GM23338 (cell line): ENCODE results near the gene SLC23A2. TPM values are rescaled to one million over a fixed set of nuclear protein-coding genes. Genes with fewer than 3 reads are reported as not detected.

Experiments
- ATAC-seq: fragments of 200-7000 bp; cut with Tn5 transposase; 3 replicates; pipeline ENCODE4 v1.9.1; 2020
- DNase-seq: peaks from one replicate; pipeline ENCODE4 v3.0.0-alpha.2; 2015; ENCODE audit warnings: low spot score
- H2AFZ ChIP-seq: fragments of 200-600 bp; sonication (generic); 2 replicates; pipeline ENCODE4 v1.8.0; 2016; ENCODE audit warnings: antibody characterized with exemption, mild to moderate bottlenecking, moderate library complexity
- H3F3A ChIP-seq: fragments of 200-600 bp; sonication (generic); replicated peaks from 2 replicates; pipeline ENCODE4 v1.8.0; 2017; ENCODE audit warnings: antibody characterized with exemption, mixed run types, low read depth
- H3K27ac ChIP-seq: fragments of 200-600 bp; sonication (generic); 2 replicates; pipeline ENCODE4 v1.6.1; 2016; ENCODE audit warnings: low read depth
- H3K27me3 ChIP-seq: fragments of 200-600 bp; sonication (generic); 2 replicates; pipeline ENCODE4 v1.8.0; 2016; ENCODE audit warnings: mild to moderate bottlenecking, mixed run types, moderate library complexity; ENCODE audit not compliant: insufficient read depth
- H3K36me3 ChIP-seq: fragments of 200-600 bp; sonication (generic); 2 replicates; pipeline ENCODE4 v1.8.0; 2016; ENCODE audit warnings: mild to moderate bottlenecking; ENCODE audit not compliant: insufficient read depth
- H3K4me1 ChIP-seq: fragments of 200-600 bp; sonication (generic); 2 replicates; pipeline ENCODE4 v1.8.0; 2016; ENCODE audit warnings: mild to moderate bottlenecking, moderate library complexity; ENCODE audit not compliant: insufficient read depth
- H3K4me2 ChIP-seq: fragments of 200-600 bp; sonication (generic); 2 replicates; pipeline ENCODE4 v1.7.1; 2017; ENCODE audit warnings: mixed run types
- H3K4me3 ChIP-seq: fragments of 200-600 bp; sonication (generic); 2 replicates; pipeline ENCODE4 v1.6.1; 2016; ENCODE audit warnings: mixed run types
- H3K79me2 ChIP-seq: fragments of 200-600 bp; sonication (generic); replicated peaks from 2 replicates; pipeline ENCODE4 v1.8.0; 2017; ENCODE audit warnings: mild to moderate bottlenecking; ENCODE audit not compliant: insufficient read depth
- H3K9me2 ChIP-seq: fragments of 200-600 bp; sonication (generic); 2 replicates; pipeline ENCODE4 v1.8.0; 2017; ENCODE audit not compliant: insufficient read depth
- H4K20me1 ChIP-seq: fragments of 200-600 bp; sonication (generic); replicated peaks from 2 replicates; pipeline ENCODE4 v1.8.0; 2017; ENCODE audit warnings: mild to moderate bottlenecking; ENCODE audit not compliant: insufficient read depth
- H3K27ac Mint-ChIP-seq: 2 replicates; pipeline ENCODE4 v1.8.0; 2020; ENCODE audit warnings: inconsistent platforms, mild to moderate bottlenecking, moderate library complexity, mixed read lengths
- H3K27me3 Mint-ChIP-seq: 3 replicates; pipeline ENCODE4 v1.8.0; 2022; ENCODE audit warnings: low read depth, mild to moderate bottlenecking, moderate library complexity, mixed read lengths, inconsistent platforms; ENCODE audit not compliant: insufficient read depth, poor library complexity
- H3K36me3 Mint-ChIP-seq: 3 replicates; pipeline ENCODE4 v1.8.0; 2021; ENCODE audit warnings: low read depth, mild to moderate bottlenecking, inconsistent platforms, moderate library complexity, mixed read lengths
- H3K4me1 Mint-ChIP-seq: 3 replicates; pipeline ENCODE4 v1.8.0; 2020; ENCODE audit warnings: mild to moderate bottlenecking, inconsistent platforms, mixed read lengths
- H3K4me3 Mint-ChIP-seq: 3 replicates; pipeline ENCODE4 v1.8.0; 2021; ENCODE audit warnings: moderate library complexity, mild to moderate bottlenecking, inconsistent platforms, mixed read lengths
- H3K9me3 Mint-ChIP-seq: 3 replicates; pipeline ENCODE4 v1.8.0; 2020; ENCODE audit warnings: moderate library complexity, mild to moderate bottlenecking, inconsistent platforms, mixed read lengths
- CREB1 ChIP-seq: fragments of 250-450 bp; sonication (Bioruptor Pico); IDR thresholded peaks from 2 replicates; pipeline ENCODE4 v1.5.0; 2020; ENCODE audit warnings: low read depth, mild to moderate bottlenecking, moderate library complexity
- EZH2 ChIP-seq: fragments of 200-600 bp; sonication (generic); IDR thresholded peaks from one replicate; pipeline ENCODE4 v1.8.0; 2017; ENCODE audit warnings: antibody characterized with exemption, mild to moderate bottlenecking, low read depth; ENCODE audit not compliant: unreplicated experiment
- JUNB ChIP-seq: IDR thresholded peaks from one replicate; pipeline ENCODE4 v1.6.1; 2016; ENCODE audit warnings: antibody characterized with exemption; ENCODE audit not compliant: unreplicated experiment
- POLR2AphosphoS5 ChIP-seq: IDR thresholded peaks from 2 replicates; pipeline ENCODE4 v1.6.1; 2016; ENCODE audit warnings: antibody characterized with exemption, low read depth
- ZNF462 ChIP-seq: fragments of 250-450 bp; sonication (Bioruptor Pico); IDR thresholded peaks from 2 replicates; pipeline ENCODE4 v1.5.0; 2020; ENCODE audit warnings: mild to moderate bottlenecking, moderate library complexity
- polyA plus RNA-seq: library from polyadenylated mRNA; unstranded; fragments of >200 nt; fragmentation: Nextera tagmentation; extraction: Ambion mirVana; gene quantifications from 2 replicates; pipeline ENCODE4 v1.2.1, GENCODE V29; 2016
- total RNA-seq: library from RNA; depleted of rRNA; stranded (reverse); fragments of >200 nt; shearing (Covaris generic); gene quantifications from 2 replicates; pipeline ENCODE4 v1.2.3, GENCODE V29; 2014
- TF ChIP-seq, protein P1 (sequence below), 2 experiments: fragments of 200-600 bp in 1 of 2; sonication (generic) in 1 of 2; conservative IDR thresholded peaks; 2 replicates each; pipeline versions ENCODE4 v1.5.1 to v1.6.1; 2016 to 2017; ENCODE audit warnings: antibody characterized with exemption in 2 of 2, low read depth in 2 of 2, mild to moderate bottlenecking in 2 of 2, moderate library complexity in 1 of 2

The SLC23A2 gene
- total and polyA plus RNA-seq, 2 experiments from 2014 or later: 4.4 to 20.2 TPM

DNA sequence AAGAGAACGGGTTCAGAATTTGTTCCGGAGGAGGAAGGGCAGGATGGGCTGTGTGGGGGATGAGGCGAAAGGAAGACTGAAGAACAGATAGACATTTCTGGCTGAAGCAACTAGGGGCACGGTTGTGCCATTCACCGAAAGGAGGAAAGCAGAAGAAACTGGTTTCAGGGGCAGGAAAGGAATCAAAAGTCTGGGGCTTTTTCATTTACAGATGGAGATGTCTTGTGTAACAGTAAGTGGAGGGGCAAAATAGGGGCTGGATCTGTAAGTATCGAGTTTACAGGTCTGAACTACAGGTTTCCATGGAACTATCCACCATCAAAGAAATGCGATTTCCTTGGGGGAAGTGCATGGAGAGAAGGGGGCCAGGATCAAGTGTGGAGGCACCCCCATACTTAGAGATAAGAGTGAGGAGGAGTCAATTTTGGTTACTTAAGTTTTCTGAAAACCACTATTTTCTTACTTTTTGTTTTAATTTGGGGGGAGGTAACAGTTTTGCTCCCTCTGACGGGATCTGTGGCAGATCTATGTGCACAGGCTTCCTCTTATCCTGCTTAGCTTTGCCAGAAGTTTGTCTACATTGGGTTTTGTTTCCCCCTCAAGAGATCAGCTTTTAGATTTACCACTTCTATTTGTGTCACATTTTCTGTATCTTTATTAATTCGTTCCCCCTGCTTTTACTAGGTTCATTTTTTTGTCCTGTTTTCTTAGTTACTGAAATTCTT is 120.1 kb downstream of the SLC23A2 start (continued):
- TF ChIP-seq ZNF462 (CRISPR knock-in tag): no peak
- TF ChIP-seq POLR2AphosphoS5: no peak
- TF ChIP-seq EZH2: no peak
- no peak for TF ChIP-seq CREB1 (CRISPR knock-in tag)
- TF ChIP-seq, protein P1, sequence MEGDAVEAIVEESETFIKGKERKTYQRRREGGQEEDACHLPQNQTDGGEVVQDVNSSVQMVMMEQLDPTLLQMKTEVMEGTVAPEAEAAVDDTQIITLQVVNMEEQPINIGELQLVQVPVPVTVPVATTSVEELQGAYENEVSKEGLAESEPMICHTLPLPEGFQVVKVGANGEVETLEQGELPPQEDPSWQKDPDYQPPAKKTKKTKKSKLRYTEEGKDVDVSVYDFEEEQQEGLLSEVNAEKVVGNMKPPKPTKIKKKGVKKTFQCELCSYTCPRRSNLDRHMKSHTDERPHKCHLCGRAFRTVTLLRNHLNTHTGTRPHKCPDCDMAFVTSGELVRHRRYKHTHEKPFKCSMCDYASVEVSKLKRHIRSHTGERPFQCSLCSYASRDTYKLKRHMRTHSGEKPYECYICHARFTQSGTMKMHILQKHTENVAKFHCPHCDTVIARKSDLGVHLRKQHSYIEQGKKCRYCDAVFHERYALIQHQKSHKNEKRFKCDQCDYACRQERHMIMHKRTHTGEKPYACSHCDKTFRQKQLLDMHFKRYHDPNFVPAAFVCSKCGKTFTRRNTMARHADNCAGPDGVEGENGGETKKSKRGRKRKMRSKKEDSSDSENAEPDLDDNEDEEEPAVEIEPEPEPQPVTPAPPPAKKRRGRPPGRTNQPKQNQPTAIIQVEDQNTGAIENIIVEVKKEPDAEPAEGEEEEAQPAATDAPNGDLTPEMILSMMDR (conservative IDR thresholded peaks at IDR 0.05; ENCODE audit: low read depth in 2 of 2): no peak

GRCh38 chr20:4880051-4880450 is 121.3 kb downstream of the SLC23A2 start:
- no peak for DNase-seq
- Histone ChIP-seq H2AFZ (no peak overlapping the region), H3K4me3 (no peak overlapping the region), H3K4me1 (no peaks in the 10 kb centered on the region), H3K9me2 (no peaks in the 10 kb centered on the region), H3K36me3 (no peaks in the 10 kb centered on the region), H4K20me1 (no peaks in the 10 kb centered on the region; the same call in none of the 2 replicates), H3K27ac (no peak overlapping the region), H3F3A (no peaks in the 10 kb centered on the region), H3K4me2 (no peak overlapping the region), H3K27me3 (no peaks in the 10 kb centered on the region), H3K79me2 (no peaks in the 10 kb centered on the region)
- Mint-ChIP-seq H3K36me3 (0 out of 3 replicates have a peak, but pooled peaks cover 3% of the 10 kb centered on the region), H3K9me3 (no peaks in the 10 kb centered on the region), H3K4me1 (peaks cover 6% of the 10 kb centered on the region; the same call in 2 of the 3 replicates), H3K27ac (no peak overlapping the region), H3K4me3 (no peak overlapping the region), H3K27me3 (peaks cover 5% of the 10 kb centered on the region)
- no peak for ATAC-seq
- TF ChIP-seq JUNB: no peak
- no peak for TF ChIP-seq ZNF462 (CRISPR knock-in tag)
- no peak for TF ChIP-seq CREB1 (CRISPR knock-in tag)
